Measurements from ENCODE around the gene SPTB.

Gene SPTB

GRCh38 chr14:64752909-64753308, 126.8 kb downstream of the SPTB start:
- no peak for DNase-seq (ENCODE audit: low read depth in 3 of 3)

GRCh38 chr14:64748995-64749714, 130.6 kb downstream of the SPTB start:
- DNase-seq (ENCODE audit: low read depth in 3 of 3) = no peak

GRCh38 chr14:64748521-64748920, 131.2 kb downstream of the SPTB start:
- DNase-seq (ENCODE audit: low read depth in 3 of 3) = no peak

- DNase-seq (ENCODE audit: low read depth in 3 of 3) = no peak
These were observed 132.4 kb downstream of the SPTB start for GRCh38 chr14:64747327-64747726.

- no peak for DNase-seq (ENCODE audit: low read depth in 3 of 3)
These were observed 133.1 kb downstream of the SPTB start for GRCh38 chr14:64746298-64747250.

GRCh38 chr14:64745511-64746091, 134.1 kb downstream of the SPTB start:
- DNase-seq (ENCODE audit: low read depth in 3 of 3) = no peak

GRCh38 chr14:64743061-64743460, 136.6 kb downstream of the SPTB start:
- DNase-seq (ENCODE audit: low read depth in 3 of 3) = no peak

- no peak for DNase-seq (ENCODE audit: low read depth in 3 of 3)
These were observed 137.7 kb downstream of the SPTB start for GRCh38 chr14:64741961-64742360.

- no peak for DNase-seq (ENCODE audit: low read depth in 3 of 3)
These were observed 138.5 kb downstream of the SPTB start for GRCh38 chr14:64741200-64741599.

- DNase-seq (ENCODE audit: low read depth in 3 of 3) = no peak
These were observed 141.4 kb downstream of the SPTB start for GRCh38 chr14:64738281-64738804.

GRCh38 chr14:64737391-64738280, 142.1 kb downstream of the SPTB start:
- DNase-seq (ENCODE audit: low read depth in 3 of 3) = no peak

- no peak for DNase-seq (ENCODE audit: low read depth in 3 of 3)
These were observed 143.2 kb downstream of the SPTB start for GRCh38 chr14:64736271-64737169.

GRCh38 chr14:64734990-64735389, 144.7 kb downstream of the SPTB start:
- no peak for DNase-seq (ENCODE audit: low read depth in 3 of 3)

GRCh38 chr14:64733899-64734298, 145.8 kb downstream of the SPTB start:
- DNase-seq (ENCODE audit: low read depth in 3 of 3) = no peak

- no peak for DNase-seq (ENCODE audit: low read depth in 3 of 3)
These were observed 146.4 kb downstream of the SPTB start for GRCh38 chr14:64733321-64733720.

- DNase-seq (ENCODE audit: low read depth in 3 of 3) = no peak
These were observed 147.1 kb downstream of the SPTB start for GRCh38 chr14:64732536-64733120.

- no peak for DNase-seq (ENCODE audit: low read depth in 3 of 3)
These were observed 147.6 kb downstream of the SPTB start for GRCh38 chr14:64732066-64732465.

- no peak for DNase-seq (ENCODE audit: low read depth in 3 of 3)
These were observed 148.5 kb downstream of the SPTB start for GRCh38 chr14:64731141-64731581.

- no peak for DNase-seq (ENCODE audit: low read depth in 3 of 3)
These were observed 149.0 kb downstream of the SPTB start for GRCh38 chr14:64730681-64731080.

- no peak for DNase-seq (ENCODE audit: low read depth in 3 of 3)
These were observed 149.7 kb downstream of the SPTB start for GRCh38 chr14:64730061-64730440.

All from stimulated activated CD4-positive, alpha-beta T cell treated with anti-CD3 and anti-CD28 coated beads, TNF-alpha, amount 100 ng/mL, for 24 hours (primary cell).